ENCODE results near the gene PXT1.
"Not testable (repeated sequence)": the region's sequence is repeated elsewhere in the genome, so short reads cannot be mapped to it uniquely, and the experiment has no call there.

Gene PXT1

DNA sequence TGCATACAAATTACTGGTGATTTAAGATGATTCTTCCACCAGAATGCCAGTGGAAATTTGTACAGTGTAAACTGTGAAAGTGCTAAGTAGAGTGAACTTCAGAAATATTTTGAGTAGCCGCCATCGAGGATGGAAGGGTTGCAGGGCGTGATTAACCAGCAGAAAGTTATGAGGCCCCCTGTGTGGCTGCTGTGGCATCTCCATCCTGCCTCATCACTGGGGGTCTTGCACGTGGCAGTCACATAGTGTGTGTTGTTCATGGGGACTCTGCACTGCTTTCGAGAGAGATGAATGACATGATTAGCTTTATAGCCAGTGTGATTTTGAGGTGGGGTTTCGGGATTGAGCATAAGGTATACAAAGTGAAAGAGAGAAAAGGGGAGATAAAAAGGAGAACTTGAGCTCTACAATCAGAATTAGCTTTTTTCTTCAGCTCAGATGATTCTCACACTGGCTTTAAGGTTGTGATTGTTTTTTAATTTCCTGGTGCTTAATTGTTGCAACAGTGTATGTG, 26.6 kb upstream of the PXT1 start:
- Histone ChIP-seq H3K9ac (ENCODE audit: low read length) (no peak overlapping the region), H3K27me3 (ENCODE audit: control insufficient read depth in 1 of 2, insufficient read depth in 2 of 2, low read length in 2 of 2) (no peaks in the 10 kb centered on the region), H3K4me3 (ENCODE audit: low read depth in 1 of 2, low read length in 2 of 2) (no peak overlapping the region), H3K36me3 (ENCODE audit: insufficient read depth, low read length) (peaks cover 10% of the 10 kb centered on the region), H3K27ac (ENCODE audit: low read depth, low read length) (no peak overlapping the region), H3K4me1 (ENCODE audit: insufficient read depth, low read length) (peaks cover 1% of the 10 kb centered on the region), H3K9me3 (ENCODE audit: low read length) (no peaks in the 10 kb centered on the region)

DNA sequence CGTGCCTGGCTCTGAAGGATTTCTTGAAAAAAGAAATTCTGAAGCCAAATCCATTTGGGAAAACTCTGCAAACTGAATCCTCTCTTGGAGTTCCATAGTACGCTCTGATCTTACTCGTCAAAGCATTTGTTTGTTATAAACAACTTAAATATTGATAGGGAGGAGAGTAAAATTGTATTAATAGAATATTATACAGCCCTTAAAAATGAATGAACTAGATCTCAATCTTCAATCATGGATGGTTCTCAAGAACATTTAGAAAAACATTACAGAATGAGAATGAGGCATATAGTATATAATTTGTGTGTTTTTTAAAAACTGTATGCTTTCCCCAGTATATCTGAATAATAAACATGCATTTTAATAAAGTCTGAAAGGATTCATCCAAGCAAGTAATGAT, 25.0 kb upstream of the PXT1 start:
- Histone ChIP-seq H3K4me3 (ENCODE audit: low read depth in 1 of 2, low read length in 2 of 2) (no peak overlapping the region), H3K9ac (ENCODE audit: low read length) (no peak overlapping the region), H3K27me3 (ENCODE audit: control insufficient read depth in 1 of 2, insufficient read depth in 2 of 2, low read length in 2 of 2) (no peaks in the 10 kb centered on the region), H3K4me1 (ENCODE audit: insufficient read depth, low read length) (no peaks in the 10 kb centered on the region), H3K27ac (ENCODE audit: low read depth, low read length) (no peak overlapping the region), H3K9me3 (ENCODE audit: low read length) (no peaks in the 10 kb centered on the region), H3K36me3 (ENCODE audit: insufficient read depth, low read length) (peaks cover 10% of the 10 kb centered on the region)

DNA sequence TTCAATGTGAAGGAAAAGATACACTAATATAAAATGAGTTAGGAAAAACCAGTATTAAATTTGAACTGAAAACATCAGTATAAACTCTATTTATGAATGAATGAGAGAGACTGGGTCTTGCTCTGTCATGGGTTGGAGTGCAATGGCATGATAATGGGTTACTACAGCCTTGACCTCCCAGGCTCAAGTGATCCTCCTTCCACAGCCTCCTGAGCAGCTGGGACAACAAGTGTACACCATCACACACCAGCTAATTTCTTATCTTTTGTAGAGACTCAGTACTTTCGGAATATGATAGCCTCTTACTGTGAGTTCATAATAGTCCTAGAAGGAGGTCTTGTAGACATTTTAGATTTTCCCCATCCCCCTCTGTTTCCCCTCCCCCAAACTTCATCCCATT, 21.6 kb upstream of the PXT1 start:
- H3K36me3 ChIP-seq (ENCODE audit: insufficient read depth, low read length): no peaks in the 10 kb centered on the region
- no peak overlapping the region for H3K27ac ChIP-seq (ENCODE audit: low read depth, low read length)
- H3K9me3 ChIP-seq (ENCODE audit: low read length): no peaks in the 10 kb centered on the region
- no peak overlapping the region for H3K9ac ChIP-seq (ENCODE audit: low read length)
- no peak overlapping the region for H3K4me3 ChIP-seq (ENCODE audit: low read depth in 1 of 2, low read length in 2 of 2)
- no peaks in the 10 kb centered on the region for H3K27me3 ChIP-seq (ENCODE audit: control insufficient read depth in 1 of 2, insufficient read depth in 2 of 2, low read length in 2 of 2)
- H3K4me1 ChIP-seq (ENCODE audit: insufficient read depth, low read length): peaks cover 19% of the 10 kb centered on the region

DNA sequence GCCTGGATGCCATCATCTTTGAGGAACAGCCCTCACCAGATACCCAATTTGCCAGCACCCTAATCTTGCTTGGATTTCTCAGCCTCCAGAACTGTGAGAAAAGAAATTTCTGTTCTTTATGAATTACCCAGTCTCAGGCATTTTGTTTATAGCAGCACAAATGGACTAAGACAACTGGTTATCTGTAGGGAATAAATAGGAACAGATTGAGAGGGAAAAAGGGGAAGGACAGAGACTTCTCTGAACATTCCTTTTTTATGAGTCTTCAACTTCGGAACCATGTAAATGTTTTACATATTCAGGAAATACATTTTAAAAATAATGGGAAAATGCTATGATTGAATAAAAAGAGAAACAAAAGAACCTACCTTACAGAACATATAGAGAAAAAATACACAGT, 21.0 kb upstream of the PXT1 start:
- H3K36me3 ChIP-seq (ENCODE audit: insufficient read depth, low read length): no peaks in the 10 kb centered on the region
- no peaks in the 10 kb centered on the region for H3K9me3 ChIP-seq (ENCODE audit: low read length)
- no peaks in the 10 kb centered on the region for H3K27me3 ChIP-seq (ENCODE audit: control insufficient read depth in 1 of 2, insufficient read depth in 2 of 2, low read length in 2 of 2)
- H3K9ac ChIP-seq (ENCODE audit: low read length): no peak overlapping the region
- H3K4me1 ChIP-seq (ENCODE audit: insufficient read depth, low read length): peaks cover 20% of the 10 kb centered on the region
- no peak overlapping the region for H3K27ac ChIP-seq (ENCODE audit: low read depth, low read length)
- H3K4me3 ChIP-seq (ENCODE audit: low read depth in 1 of 2, low read length in 2 of 2): no peak overlapping the region

DNA sequence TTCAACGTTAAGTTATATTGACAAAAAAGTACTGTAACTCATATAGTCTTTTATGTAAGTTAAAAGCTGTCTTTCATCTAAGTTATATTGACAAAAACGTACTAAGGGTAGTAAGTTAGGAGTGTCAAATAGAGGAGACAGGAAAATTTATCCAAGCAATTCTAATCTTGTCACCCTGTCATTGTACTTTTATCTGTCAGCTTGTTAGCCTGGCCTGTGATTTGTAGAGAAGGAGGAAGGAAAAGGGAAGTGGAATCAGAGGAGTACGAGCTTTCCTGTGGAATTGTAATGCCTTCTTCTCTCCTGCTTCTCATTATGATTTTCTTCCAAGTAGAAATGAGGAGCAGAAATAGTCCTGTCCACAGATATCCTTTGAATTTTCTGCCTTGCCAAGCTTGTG, 19.0 kb upstream of the PXT1 start:
- H3K4me1 ChIP-seq (ENCODE audit: insufficient read depth, low read length): peaks cover 20% of the 10 kb centered on the region

DNA sequence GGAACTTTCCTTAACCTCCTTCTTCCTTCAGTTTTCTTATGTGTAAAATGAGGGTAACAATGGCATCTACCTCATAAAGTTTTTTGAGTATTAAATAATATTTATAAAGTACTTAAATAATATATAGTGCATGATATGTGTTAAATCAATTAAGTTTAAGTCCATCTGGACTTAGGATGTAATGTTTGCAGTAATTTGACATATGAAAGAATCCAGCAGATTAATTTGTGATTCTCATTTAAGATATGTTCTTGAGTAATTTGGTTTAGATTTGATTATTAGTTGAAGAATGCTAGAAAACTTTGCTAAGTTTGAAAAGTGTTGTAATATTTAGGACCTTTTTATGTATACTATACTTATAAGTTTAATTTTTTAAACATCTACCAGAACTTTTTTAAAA, 18.3 kb upstream of the PXT1 start:
- no peaks in the 10 kb centered on the region for H3K9me3 ChIP-seq (ENCODE audit: low read length)
- H3K4me3 ChIP-seq (ENCODE audit: low read depth in 1 of 2, low read length in 2 of 2): no peak overlapping the region
- H3K4me1 ChIP-seq (ENCODE audit: insufficient read depth, low read length): peaks cover 20% of the 10 kb centered on the region
- no peaks in the 10 kb centered on the region for H3K27me3 ChIP-seq (ENCODE audit: control insufficient read depth in 1 of 2, insufficient read depth in 2 of 2, low read length in 2 of 2)
- no peak overlapping the region for H3K9ac ChIP-seq (ENCODE audit: low read length)
- H3K27ac ChIP-seq (ENCODE audit: low read depth, low read length): no peak overlapping the region
- H3K36me3 ChIP-seq (ENCODE audit: insufficient read depth, low read length): no peaks in the 10 kb centered on the region

More for the DNA sequence above, 19.0 kb upstream of the PXT1 start:
- Histone ChIP-seq H3K4me3 (ENCODE audit: low read depth in 1 of 2, low read length in 2 of 2) (no peak overlapping the region), H3K36me3 (ENCODE audit: insufficient read depth, low read length) (no peaks in the 10 kb centered on the region), H3K27me3 (ENCODE audit: control insufficient read depth in 1 of 2, insufficient read depth in 2 of 2, low read length in 2 of 2) (no peaks in the 10 kb centered on the region), H3K9me3 (ENCODE audit: low read length) (no peaks in the 10 kb centered on the region), H3K9ac (ENCODE audit: low read length) (no peak overlapping the region), H3K27ac (ENCODE audit: low read depth, low read length) (no peak overlapping the region)

DNA sequence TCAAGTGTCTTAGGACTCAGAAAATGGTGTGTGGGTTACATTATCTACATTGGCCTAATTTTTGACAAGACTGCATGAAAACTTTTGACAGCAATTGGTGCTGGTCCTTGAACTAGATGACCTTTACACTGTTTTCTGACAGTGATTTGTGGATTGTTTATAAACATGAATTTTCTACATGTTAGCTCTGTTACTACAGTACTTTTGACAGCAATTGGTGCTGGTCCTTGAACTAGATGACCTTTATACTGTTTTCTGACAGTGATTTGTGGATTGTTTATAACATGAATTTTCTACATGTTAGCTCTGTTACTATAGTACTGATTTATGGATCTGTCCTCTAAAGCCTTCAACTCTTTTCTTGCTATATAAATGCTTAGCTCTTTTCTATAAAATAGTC, 16.8 kb upstream of the PXT1 start:
- Histone ChIP-seq H3K27ac (ENCODE audit: low read depth, low read length) (no peak overlapping the region), H3K9ac (ENCODE audit: low read length) (no peak overlapping the region), H3K36me3 (ENCODE audit: insufficient read depth, low read length) (no peaks in the 10 kb centered on the region), H3K4me1 (ENCODE audit: insufficient read depth, low read length) (peaks cover 20% of the 10 kb centered on the region), H3K27me3 (ENCODE audit: control insufficient read depth in 1 of 2, insufficient read depth in 2 of 2, low read length in 2 of 2) (no peaks in the 10 kb centered on the region), H3K4me3 (ENCODE audit: low read depth in 1 of 2, low read length in 2 of 2) (no peak overlapping the region), H3K9me3 (ENCODE audit: low read length) (no peaks in the 10 kb centered on the region)

DNA sequence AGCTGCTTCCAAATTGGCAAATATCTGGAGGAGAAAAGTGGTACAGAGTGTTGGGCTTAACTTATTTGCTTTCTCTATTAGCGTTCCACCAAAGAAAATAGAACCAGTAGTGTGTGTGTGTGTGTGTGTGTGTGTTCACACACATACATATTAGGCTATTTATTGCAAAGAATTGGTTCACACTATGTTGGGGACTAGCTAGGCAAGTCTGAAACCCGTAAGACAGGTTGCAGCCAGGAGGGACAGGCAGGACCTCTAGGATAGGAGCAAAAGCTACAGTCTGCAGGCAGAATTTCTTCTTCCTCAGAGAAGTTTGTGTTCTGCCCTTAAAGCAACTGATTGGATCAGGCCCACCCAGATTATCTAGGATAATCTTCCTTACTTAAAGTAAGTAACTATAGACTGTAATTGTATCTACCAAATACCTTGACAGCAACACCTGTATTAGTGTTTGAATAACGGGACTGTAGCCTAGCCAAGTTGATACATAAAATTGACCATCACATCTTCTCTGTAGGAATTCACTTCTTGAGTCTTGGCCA, 12.9 kb upstream of the PXT1 start:
- Histone ChIP-seq H3K9me3 (ENCODE audit: low read length) (no peaks in the 10 kb centered on the region), H3K4me1 (ENCODE audit: insufficient read depth, low read length) (peaks cover 13% of the 10 kb centered on the region), H3K9ac (ENCODE audit: low read length) (no peak overlapping the region), H3K27me3 (ENCODE audit: control insufficient read depth in 1 of 2, insufficient read depth in 2 of 2, low read length in 2 of 2) (no peaks in the 10 kb centered on the region), H3K36me3 (ENCODE audit: insufficient read depth, low read length) (no peaks in the 10 kb centered on the region), H3K4me3 (ENCODE audit: low read depth in 1 of 2, low read length in 2 of 2) (no peak overlapping the region), H3K27ac (ENCODE audit: low read depth, low read length) (no peak overlapping the region)

DNA sequence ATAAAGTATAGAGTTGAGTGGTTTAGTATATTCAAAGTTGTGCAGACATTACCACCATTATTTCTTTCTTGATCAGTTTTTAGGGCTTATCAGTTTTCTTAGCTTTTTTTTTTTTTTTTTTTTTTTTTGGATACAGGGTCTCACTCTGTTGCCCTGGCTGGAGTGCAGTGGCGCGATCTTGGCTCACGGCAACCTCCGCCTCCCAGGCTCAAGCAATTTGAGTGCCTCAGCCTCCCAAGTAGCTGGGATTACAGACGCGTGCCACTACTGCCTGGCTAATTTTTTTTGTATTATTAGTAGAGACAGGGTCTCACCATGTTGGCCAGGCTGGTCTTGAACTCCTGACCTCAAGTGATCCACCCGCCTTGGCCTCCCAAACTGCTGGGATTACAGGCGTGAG, 10.2 kb upstream of the PXT1 start:
- H3K36me3 ChIP-seq (ENCODE audit: insufficient read depth, low read length); H3K27ac ChIP-seq (ENCODE audit: low read depth, low read length); H3K27me3 ChIP-seq (ENCODE audit: control insufficient read depth in 1 of 2, insufficient read depth in 2 of 2, low read length in 2 of 2); H3K9ac ChIP-seq (ENCODE audit: low read length); H3K4me1 ChIP-seq (ENCODE audit: insufficient read depth, low read length); H3K9me3 ChIP-seq (ENCODE audit: low read length); H3K4me3 ChIP-seq (ENCODE audit: low read depth in 1 of 2, low read length in 2 of 2): not testable (repeated sequence)

DNA sequence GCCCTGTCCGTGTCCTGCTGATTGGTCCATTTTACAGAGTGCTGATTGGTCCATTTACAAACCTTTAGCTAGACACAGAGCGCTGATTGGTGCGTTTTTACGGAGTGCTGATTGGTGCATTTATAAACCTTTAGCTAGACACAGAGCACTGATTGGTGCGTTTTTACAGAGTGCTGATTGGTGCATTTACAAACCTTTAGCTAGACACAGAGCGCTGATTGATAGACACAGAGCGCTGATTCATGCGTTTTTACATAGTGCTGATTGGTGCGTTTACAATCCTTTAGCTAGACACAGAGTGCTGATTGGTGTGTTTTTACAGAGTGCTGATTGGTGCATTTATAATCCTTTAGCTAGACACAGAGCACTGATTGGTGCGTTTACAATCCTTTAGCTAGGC, 6.5 kb upstream of the PXT1 start:
- not testable (repeated sequence) for H3K36me3 ChIP-seq (ENCODE audit: insufficient read depth, low read length); H3K27ac ChIP-seq (ENCODE audit: low read depth, low read length); H3K9me3 ChIP-seq (ENCODE audit: low read length); H3K27me3 ChIP-seq (ENCODE audit: control insufficient read depth in 1 of 2, insufficient read depth in 2 of 2, low read length in 2 of 2); H3K9ac ChIP-seq (ENCODE audit: low read length); H3K4me3 ChIP-seq (ENCODE audit: low read depth in 1 of 2, low read length in 2 of 2)
- peaks cover 28% of the 10 kb centered on the region for H3K4me1 ChIP-seq (ENCODE audit: insufficient read depth, low read length)

DNA sequence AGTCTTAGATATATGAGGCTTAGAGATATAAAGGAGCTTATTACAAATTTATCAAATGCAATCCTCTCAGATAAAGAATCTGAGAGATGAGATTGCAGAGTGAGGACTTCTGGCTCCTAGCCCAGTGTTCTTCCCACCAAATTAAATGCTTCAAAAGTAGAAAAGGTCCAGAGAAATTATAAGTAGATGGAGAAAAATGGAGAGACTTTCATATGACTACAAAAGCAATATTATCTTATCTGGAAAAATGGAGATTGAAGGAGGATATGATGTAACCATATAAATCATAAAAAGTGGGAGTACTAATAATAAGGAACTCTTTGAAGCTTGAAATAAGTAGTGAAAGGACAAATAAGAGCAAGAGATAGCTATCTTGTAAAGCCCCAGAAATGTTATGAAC, 3.0 kb upstream of the PXT1 start:
- H3K27ac ChIP-seq (ENCODE audit: low read depth, low read length): no peak overlapping the region
- H3K4me1 ChIP-seq (ENCODE audit: insufficient read depth, low read length): peaks cover 44% of the 10 kb centered on the region
- H3K4me3 ChIP-seq (ENCODE audit: low read depth in 1 of 2, low read length in 2 of 2): no peak overlapping the region
- no peaks in the 10 kb centered on the region for H3K27me3 ChIP-seq (ENCODE audit: control insufficient read depth in 1 of 2, insufficient read depth in 2 of 2, low read length in 2 of 2)
- H3K9ac ChIP-seq (ENCODE audit: low read length): no peak overlapping the region
- no peaks in the 10 kb centered on the region for H3K9me3 ChIP-seq (ENCODE audit: low read length)
- no peaks in the 10 kb centered on the region for H3K36me3 ChIP-seq (ENCODE audit: insufficient read depth, low read length)

DNA sequence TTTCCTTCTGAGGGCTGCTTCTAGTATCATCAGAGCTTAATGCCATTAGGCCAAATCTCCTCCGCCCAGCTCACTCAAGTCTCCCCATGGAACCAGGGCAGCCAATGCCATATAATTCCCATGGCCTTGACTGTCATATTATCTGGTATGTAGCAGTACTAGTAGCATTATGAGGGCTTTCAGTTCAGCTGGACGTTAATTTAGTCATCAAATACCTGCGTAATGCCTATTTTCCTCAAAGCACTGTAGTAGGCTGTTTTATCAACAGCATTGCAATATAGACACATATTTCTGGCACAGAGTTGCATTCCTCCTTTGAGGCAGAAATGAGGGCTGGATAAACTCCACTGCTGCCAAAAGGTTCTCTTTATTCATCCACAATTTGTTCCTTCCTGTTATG, 1.8 kb upstream of the PXT1 start:
- Histone ChIP-seq H3K4me3 (ENCODE audit: low read depth in 1 of 2, low read length in 2 of 2) (peak overlapping the region; percentile 85 to 87), H3K27me3 (ENCODE audit: control insufficient read depth in 1 of 2, insufficient read depth in 2 of 2, low read length in 2 of 2) (no peaks in the 10 kb centered on the region), H3K4me1 (ENCODE audit: insufficient read depth, low read length) (peaks cover 44% of the 10 kb centered on the region), H3K27ac (ENCODE audit: low read depth, low read length) (peak overlapping the region; percentile 88), H3K9ac (ENCODE audit: low read length) (no peak overlapping the region), H3K36me3 (ENCODE audit: insufficient read depth, low read length) (no peaks in the 10 kb centered on the region), H3K9me3 (ENCODE audit: low read length) (no peaks in the 10 kb centered on the region)

Measured in muscle layer of colon (tissue), 2 donors.